Body of pancreas (tissue), 4 donors: ENCODE data around the gene AURKB. TPM values are rescaled to one million over a fixed set of nuclear protein-coding genes. Genes with fewer than 3 reads are reported as not detected.

Experiments
- ATAC-seq: fragments of 150-250 bp; one replicate; pipeline ENCODE4 v1.9.1; 2016
- DNase-seq, 4 donors: peaks; one replicate each; pipeline ENCODE4 v3.0.0-alpha.2; 2019
- H3K27ac ChIP-seq, 4 donors: fragments of 200-600 bp; sonication (generic); 1 replicate in 3 of 4; 2 replicates in 1 of 4; pipeline versions ENCODE4 v1.5.1 to v1.6.1; 2016 to 2019; ENCODE audit warnings: mild to moderate bottlenecking in 1 of 4, mixed read lengths in 1 of 4, moderate library complexity in 1 of 4
- H3K27me3 ChIP-seq, 2 donors: fragments of 200-600 bp; sonication (generic); one replicate each; pipeline ENCODE4 v1.6.0; 2016; ENCODE audit warnings: mild to moderate bottlenecking in 1 of 2
- H3K36me3 ChIP-seq, 2 donors: fragments of 200-600 bp; sonication (generic); replicated peaks in 1 of 2; 2 replicates each; pipeline ENCODE4 v1.5.1; 2016; ENCODE audit warnings: low read depth in 2 of 2; ENCODE audit not compliant: insufficient read depth in 1 of 2
- H3K4me1 ChIP-seq: fragments of 200-600 bp; sonication (generic); one replicate; pipeline ENCODE4 v1.6.0; 2016
- H3K4me3 ChIP-seq, 2 donors: fragments of 200-600 bp; sonication (generic); 1 replicate in 1 of 2; 2 replicates in 1 of 2; pipeline ENCODE4 v1.5.1; 2016 to 2019
- H3K9me3 ChIP-seq, 3 donors: fragments of 200-600 bp; sonication (generic); 1 replicate in 2 of 3; 2 replicates in 1 of 3; pipeline ENCODE4 v1.5.1; 2016
- POLR2A ChIP-seq, 3 donors: fragments of 450-650 bp; IDR thresholded peaks; one replicate each; pipeline ENCODE4 v1.6.1; 2016; ENCODE audit warnings: antibody characterized with exemption in 3 of 3, mild to moderate bottlenecking in 2 of 3
- WGBS, 2 donors: methylation state at CpG; one replicate each; pipeline ENCODE4 v1.1.5; 2017; 5-methylcytosine and 5-hydroxymethylcytosine counted together
- intact Hi-C: fragments of 100-400 bp; cut with DNase I; formaldehyde crosslinking; loops from one replicate; pipeline ENCODE4 v1.15.1; 2023
- total RNA-seq, 2 donors: library from RNA; depleted of rRNA; stranded (reverse); fragments of >200 nt; gene quantifications; one replicate each; pipeline ENCODE4 v1.1.0, GENCODE V29; 2016
- TF ChIP-seq, protein P1 (sequence below), 7 experiments: fragments of 450-650 bp in 4 of 7; fragments of 200-600 bp in 3 of 7; sonication (generic) in 3 of 7; IDR thresholded peaks; one replicate each; pipeline ENCODE4 v1.5.1; 2016 to 2019; ENCODE audit warnings: antibody characterized with exemption in 7 of 7

The AURKB gene
- total RNA-seq, 2 donors from 2014 or later: not detected

DNA sequence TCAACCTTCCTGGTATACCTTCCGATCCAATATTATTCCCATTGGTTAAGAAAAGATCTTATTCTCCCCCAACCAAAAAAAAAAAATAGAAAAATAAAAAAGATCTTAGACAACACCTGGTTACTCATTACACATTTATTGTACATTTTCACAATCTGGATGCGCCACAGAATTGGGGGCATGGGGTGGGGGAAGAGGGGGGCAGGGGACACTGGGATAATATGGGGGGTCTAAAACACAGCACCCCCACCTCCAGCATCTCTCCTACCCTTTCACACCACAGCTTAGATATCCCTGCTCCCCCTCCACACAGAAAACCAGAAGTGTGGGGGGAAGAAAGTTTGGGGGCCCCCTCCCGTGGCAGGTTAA, 51.4 kb downstream of the AURKB start:
- H3K36me3 ChIP-seq: no peaks in the 10 kb centered on the region
- TF ChIP-seq POLR2A (IDR thresholded peaks at IDR 0.05): no peak
- TF ChIP-seq, protein P1, sequence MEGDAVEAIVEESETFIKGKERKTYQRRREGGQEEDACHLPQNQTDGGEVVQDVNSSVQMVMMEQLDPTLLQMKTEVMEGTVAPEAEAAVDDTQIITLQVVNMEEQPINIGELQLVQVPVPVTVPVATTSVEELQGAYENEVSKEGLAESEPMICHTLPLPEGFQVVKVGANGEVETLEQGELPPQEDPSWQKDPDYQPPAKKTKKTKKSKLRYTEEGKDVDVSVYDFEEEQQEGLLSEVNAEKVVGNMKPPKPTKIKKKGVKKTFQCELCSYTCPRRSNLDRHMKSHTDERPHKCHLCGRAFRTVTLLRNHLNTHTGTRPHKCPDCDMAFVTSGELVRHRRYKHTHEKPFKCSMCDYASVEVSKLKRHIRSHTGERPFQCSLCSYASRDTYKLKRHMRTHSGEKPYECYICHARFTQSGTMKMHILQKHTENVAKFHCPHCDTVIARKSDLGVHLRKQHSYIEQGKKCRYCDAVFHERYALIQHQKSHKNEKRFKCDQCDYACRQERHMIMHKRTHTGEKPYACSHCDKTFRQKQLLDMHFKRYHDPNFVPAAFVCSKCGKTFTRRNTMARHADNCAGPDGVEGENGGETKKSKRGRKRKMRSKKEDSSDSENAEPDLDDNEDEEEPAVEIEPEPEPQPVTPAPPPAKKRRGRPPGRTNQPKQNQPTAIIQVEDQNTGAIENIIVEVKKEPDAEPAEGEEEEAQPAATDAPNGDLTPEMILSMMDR (IDR thresholded peaks at IDR 0.05): no peak
- H3K4me3 ChIP-seq: no peak overlapping the region
- intact Hi-C loops: no loop called here
- DNase-seq (no peak), ATAC-seq (no peak)
- no peaks in the 10 kb centered on the region for H3K9me3 ChIP-seq
- H3K4me1 ChIP-seq: peaks cover 62% of the 10 kb centered on the region
- H3K27ac ChIP-seq: peak overlapping the region in 3 of 4 donors; percentile 98 to 100 (median 99)
- 46% methylated on average over 3 of the region's 3 CpGs for WGBS, 2 donors
- no peaks in the 10 kb centered on the region for H3K27me3 ChIP-seq

DNA sequence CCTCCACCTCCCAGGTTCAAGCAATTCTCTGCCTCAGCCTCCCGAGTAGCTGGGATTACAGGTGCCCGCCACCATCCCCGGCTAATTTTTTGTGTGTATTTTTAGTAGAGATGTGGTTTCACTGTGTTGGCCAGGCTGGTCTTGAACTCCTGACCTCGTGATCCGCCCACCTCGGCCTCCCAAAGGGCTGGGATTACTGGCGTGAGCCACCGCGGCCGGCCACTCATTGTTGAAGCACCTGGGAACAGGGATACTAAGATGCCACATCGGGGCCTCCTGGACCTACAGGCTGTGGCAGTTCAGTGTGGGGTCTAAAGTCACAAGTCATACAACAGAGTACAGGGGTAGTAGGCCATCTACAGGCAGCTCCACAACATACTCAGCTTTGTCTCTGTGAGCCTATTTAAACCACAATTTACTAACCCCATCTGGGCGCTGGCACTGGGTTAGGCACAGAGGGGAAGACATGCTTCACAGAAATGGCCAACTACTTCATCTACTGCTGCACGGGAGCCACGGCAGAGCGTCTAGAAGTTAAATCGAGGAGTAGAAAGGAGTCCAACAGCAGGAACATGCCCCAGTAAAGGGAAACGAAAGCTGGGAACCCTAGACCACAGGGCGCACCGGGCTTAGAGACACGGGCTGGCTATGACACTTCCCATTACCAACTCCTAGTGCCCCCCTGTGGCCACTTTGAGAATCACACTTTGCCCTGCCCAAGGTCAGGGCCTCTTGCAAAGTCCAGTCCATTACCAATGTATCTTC, 51.9 kb downstream of the AURKB start:
- Histone ChIP-seq H3K4me1 (peaks cover 62% of the 10 kb centered on the region), H3K27me3 (no peaks in the 10 kb centered on the region), H3K36me3 (no peaks in the 10 kb centered on the region), H3K9me3 (no peaks in the 10 kb centered on the region), H3K4me3 (no peak overlapping the region), H3K27ac (peak overlapping the region; percentile 98 to 100 (median 99))
- ATAC-seq (no peak), DNase-seq (peak; percentile 94 to 96 (median 95))
- TF ChIP-seq POLR2A (IDR thresholded peaks at IDR 0.05): peak in 1 of 3 donors; percentile 45
- TF ChIP-seq, protein P1 (IDR thresholded peaks at IDR 0.05): peak in 4 of 7 experiments; percentile 83 to 96 (median 90)
- WGBS, 2 donors: 34 to 38% methylated on average over 16 to 20 of the region's 20 CpGs
- intact Hi-C loops: no loop called here

DNA sequence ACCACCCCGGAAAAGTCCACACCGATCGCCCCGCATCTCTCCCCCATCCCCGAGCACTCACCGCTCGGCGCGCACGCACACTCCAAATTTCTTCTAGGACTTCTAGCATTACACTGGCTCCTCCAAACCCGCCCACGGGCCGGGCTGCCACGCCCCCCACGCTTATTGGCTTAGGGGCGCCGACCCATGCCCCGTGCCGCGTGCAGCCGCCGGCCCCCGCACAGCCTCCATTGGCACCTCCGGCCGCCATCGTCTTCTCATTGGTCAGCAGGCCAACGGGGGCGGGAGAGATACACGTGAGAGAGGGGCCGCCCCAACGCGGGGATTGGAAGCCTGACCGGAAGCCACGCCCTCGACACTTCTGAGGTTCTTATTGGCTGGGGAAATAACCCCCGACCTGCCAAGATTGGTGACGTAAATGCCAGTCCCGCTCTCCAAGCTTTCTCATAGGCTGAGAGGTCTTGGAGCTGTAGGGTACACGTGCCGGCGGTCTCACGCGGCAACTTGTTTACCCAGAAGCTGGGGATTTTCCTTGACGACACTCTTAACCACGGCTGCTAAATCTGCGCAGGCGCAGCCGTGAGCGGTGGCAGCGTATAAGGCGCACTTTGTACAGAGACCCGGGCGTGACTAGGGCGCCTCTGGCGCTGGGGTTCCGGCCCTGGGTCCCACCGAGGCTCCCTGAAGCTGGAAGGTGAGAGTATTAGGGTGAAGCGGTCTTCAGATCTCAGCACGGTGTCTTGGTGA, 54.0 kb downstream of the AURKB start:
- peak; percentile 69 for ATAC-seq
- H3K9me3 ChIP-seq: no peaks in the 10 kb centered on the region
- H3K27ac ChIP-seq: peak overlapping the region; percentile 99 to 100 (median 100)
- intact Hi-C loops: no loop called here
- TF ChIP-seq, protein P1 (IDR thresholded peaks at IDR 0.05): peak in 1 of 7 experiments; percentile 5
- TF ChIP-seq POLR2A (IDR thresholded peaks at IDR 0.05): peak in 1 of 3 donors; percentile 100
- peaks cover 68% of the 10 kb centered on the region for H3K4me1 ChIP-seq
- peak; percentile 100 for DNase-seq
- no peaks in the 10 kb centered on the region for H3K36me3 ChIP-seq
- peak overlapping the region; percentile 32 to 96 for H3K4me3 ChIP-seq
- H3K27me3 ChIP-seq: no peaks in the 10 kb centered on the region
- WGBS, 2 donors: 0 to 1% methylated on average over 17 to 59 of the region's 59 CpGs

DNA sequence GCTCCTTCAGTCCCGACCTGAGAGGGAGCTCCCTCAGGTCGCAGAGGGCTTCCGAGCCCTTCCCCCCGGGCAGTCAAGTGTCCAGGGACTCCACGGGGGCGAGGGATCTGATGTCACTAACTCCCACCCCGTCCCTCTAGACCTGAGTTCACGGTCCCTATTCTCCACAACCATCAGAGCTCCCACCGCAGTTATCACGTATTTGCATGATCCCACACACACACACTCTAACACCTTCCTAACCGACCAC, 54.5 kb downstream of the AURKB start:
- Histone ChIP-seq H3K36me3 (no peaks in the 10 kb centered on the region), H3K27me3 (no peaks in the 10 kb centered on the region), H3K4me3 (peak overlapping the region; percentile 32 to 96), H3K4me1 (peaks cover 68% of the 10 kb centered on the region), H3K27ac (peak overlapping the region; percentile 99 to 100 (median 100)), H3K9me3 (no peaks in the 10 kb centered on the region)
- 0 to 1% methylated on average over 4 to 11 of the region's 11 CpGs for WGBS, 2 donors
- TF ChIP-seq, protein P1 (IDR thresholded peaks at IDR 0.05): no peak
- TF ChIP-seq POLR2A (IDR thresholded peaks at IDR 0.05): no peak
- DNase-seq (peak in 1 of 4 donors; percentile 47), ATAC-seq (no peak)
- intact Hi-C loops: no loop called here
